ENCODE results near the gene OR6K2. TPM values are rescaled to one million over a fixed set of nuclear protein-coding genes. Genes with fewer than 3 reads are reported as not detected.
"Not testable (repeated sequence)": the region's sequence is repeated elsewhere in the genome, so short reads cannot be mapped to it uniquely, and the experiment has no call there.

The OR6K2 gene
- total and polyA plus RNA-seq, 2 of the 13 experiments (the other 11 are each of a cell fraction or from before 2014, with no cell fraction given) = not detected

- TF ChIP-seq SRSF4 (IDR thresholded peaks at IDR 0.05; ENCODE audit: low read depth, low read length, poor library complexity, severe bottlenecking) (no peak), SNRNP70 (IDR thresholded peaks at IDR 0.05; ENCODE audit: low read depth, low read length) (no peak)
- TF ChIP-seq, protein P1, sequence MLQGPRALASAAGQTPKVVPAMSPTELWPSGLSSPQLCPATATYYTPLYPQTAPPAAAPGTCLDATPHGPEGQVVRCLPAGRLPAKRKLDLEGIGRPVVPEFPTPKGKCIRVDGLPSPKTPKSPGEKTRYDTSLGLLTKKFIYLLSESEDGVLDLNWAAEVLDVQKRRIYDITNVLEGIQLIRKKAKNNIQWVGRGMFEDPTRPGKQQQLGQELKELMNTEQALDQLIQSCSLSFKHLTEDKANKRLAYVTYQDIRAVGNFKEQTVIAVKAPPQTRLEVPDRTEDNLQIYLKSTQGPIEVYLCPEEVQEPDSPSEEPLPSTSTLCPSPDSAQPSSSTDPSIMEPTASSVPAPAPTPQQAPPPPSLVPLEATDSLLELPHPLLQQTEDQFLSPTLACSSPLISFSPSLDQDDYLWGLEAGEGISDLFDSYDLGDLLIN (CRISPR knock-in tag; IDR thresholded peaks at IDR 0.05; ENCODE audit: borderline replicate concordance) = no peak
Observed at GRCh38 chr1:158692356-158692755, 8.1 kb downstream of the OR6K2 start (continued).

- no peak for TF ChIP-seq ZNF629 (CRISPR knock-in tag; conservative IDR thresholded peaks at IDR 0.05)
- TF ChIP-seq SOX5 (CRISPR knock-in tag; IDR thresholded peaks at IDR 0.05; ENCODE audit: borderline replicate concordance) = no peak
- TF ChIP-seq ZNF557 (CRISPR knock-in tag; IDR thresholded peaks at IDR 0.05) = no peak
- no peak for TF ChIP-seq NFRKB (IDR thresholded peaks at IDR 0.05)
- no peak for TF ChIP-seq IKZF4 (CRISPR knock-in tag; IDR thresholded peaks at IDR 0.05; ENCODE audit: borderline replicate concordance, low read depth, not compliant biosample characterization)
- no peak for TF ChIP-seq CCDC6 (CRISPR knock-in tag; IDR thresholded peaks at IDR 0.05)
- no peak for TF ChIP-seq ZNF33B (CRISPR knock-in tag; IDR thresholded peaks at IDR 0.05)
- no peak for TF ChIP-seq MAFF (IDR thresholded peaks at IDR 0.05; ENCODE audit: low read depth, low read length)
- no peak for TF ChIP-seq POLR2G (IDR thresholded peaks at IDR 0.05; ENCODE audit: low read depth, low read length)
- H3K79me2 ChIP-seq (ENCODE audit: insufficient read depth, low read length) = no peaks in the 10 kb centered on the region
- ChIA-PET CTCF (ENCODE audit: low intra/inter-chr PET ratio, low total read pairs) (no interaction called here), POLR2A (no interaction called here)
- H2AFZ ChIP-seq (ENCODE audit: low read length) = no peak overlapping the region
- no peaks in the 10 kb centered on the region for H4K20me1 ChIP-seq (ENCODE audit: insufficient read depth, low read length)
- no peaks in the 10 kb centered on the region for H3K4me1 ChIP-seq (ENCODE audit: insufficient read depth, low read length)
- H3K9me3 ChIP-seq (ENCODE audit: low read length) = no peaks in the 10 kb centered on the region
- intact Hi-C loops (cut with micrococcal nuclease; ENCODE audit: unreplicated experiment) (no loop called here), in situ Hi-C loops (cut with HindIII; ENCODE audit: extremely low pct_ligation_motif_present, low pct_unique_long_range_greater_than_20kb) (no loop called here)
- FAIRE-seq (no peak), DNase-seq (ENCODE audit: low spot score) (no peak), ATAC-seq (no peak)
- no peak overlapping the region for H3K27ac ChIP-seq (ENCODE audit: extremely low read length, insufficient read depth, low read length)
- no TSS peak for BruUV-seq (replicated peaks)
- no peak overlapping the region for H3K4me2 ChIP-seq (ENCODE audit: low read depth, low read length)
- no peaks in the 10 kb centered on the region for H3K36me3 ChIP-seq (replicated peaks in 1 of 2; ENCODE audit: control insufficient read depth in 1 of 2, insufficient read depth in 2 of 2, low read length in 2 of 2)
- H3K4me3 ChIP-seq (replicated peaks in 1 of 3; ENCODE audit: insufficient read depth in 1 of 3, low read depth in 2 of 3, low read length in 3 of 3) = no peak overlapping the region
- H3K9ac ChIP-seq (ENCODE audit: insufficient read depth, low read depth, low read length) = no peak overlapping the region
- H3K27me3 ChIP-seq (ENCODE audit: control insufficient read depth in 1 of 2, insufficient read depth in 2 of 2, low read length in 2 of 2) = no peaks in the 10 kb centered on the region
Observed at GRCh38 chr1:158691907-158692306, 8.5 kb downstream of the OR6K2 start.

DNA sequence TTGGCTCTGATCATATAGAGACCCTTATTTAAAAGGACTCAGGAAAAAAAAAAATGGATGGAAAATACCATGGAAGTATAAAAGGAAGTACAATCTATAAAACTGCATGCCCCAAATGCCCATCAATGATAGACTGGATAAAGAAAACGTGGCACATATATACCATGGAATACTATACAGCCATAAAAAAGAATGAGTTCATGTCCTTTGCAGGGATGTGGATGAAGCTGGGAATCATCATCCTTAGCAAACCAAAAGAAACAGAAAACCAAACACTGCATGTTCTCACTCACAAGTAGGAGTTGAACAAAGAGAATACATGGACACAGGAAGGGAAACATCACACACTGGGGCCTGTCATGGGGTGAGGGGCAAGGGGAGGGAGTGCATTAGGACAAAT, 9.3 kb downstream of the OR6K2 start:
- POLR2A ChIA-PET; in situ Hi-C loops (cut with HindIII; ENCODE audit: extremely low pct_ligation_motif_present, low pct_unique_long_range_greater_than_20kb); FAIRE-seq; H3K4me2 ChIP-seq (ENCODE audit: low read depth, low read length); H3K27me3 ChIP-seq (ENCODE audit: control insufficient read depth in 1 of 2, insufficient read depth in 2 of 2, low read length in 2 of 2); H3K36me3 ChIP-seq (replicated peaks in 1 of 2; ENCODE audit: control insufficient read depth in 1 of 2, insufficient read depth in 2 of 2, low read length in 2 of 2); H3K9ac ChIP-seq (ENCODE audit: insufficient read depth, low read depth, low read length); H3K9me3 ChIP-seq (ENCODE audit: low read length); DNase-seq (ENCODE audit: low spot score); CTCF ChIA-PET (ENCODE audit: low intra/inter-chr PET ratio, low total read pairs); ATAC-seq; H3K4me1 ChIP-seq (ENCODE audit: insufficient read depth, low read length); H4K20me1 ChIP-seq (ENCODE audit: insufficient read depth, low read length); H2AFZ ChIP-seq (ENCODE audit: low read length); H3K4me3 ChIP-seq (replicated peaks in 1 of 3; ENCODE audit: insufficient read depth in 1 of 3, low read depth in 2 of 3, low read length in 3 of 3); H3K79me2 ChIP-seq (ENCODE audit: insufficient read depth, low read length); BruUV-seq (replicated peaks); H3K27ac ChIP-seq (ENCODE audit: extremely low read length, insufficient read depth, low read length); intact Hi-C loops (cut with micrococcal nuclease; ENCODE audit: unreplicated experiment): not testable (repeated sequence)
- WGBS (ENCODE audit: low lambda C conversion rate) = 0% methylated on average over 1 of the region's 1 CpG
